ENCODE measurements around the gene TGFBR1.

TGFBR1 gene

DNA sequence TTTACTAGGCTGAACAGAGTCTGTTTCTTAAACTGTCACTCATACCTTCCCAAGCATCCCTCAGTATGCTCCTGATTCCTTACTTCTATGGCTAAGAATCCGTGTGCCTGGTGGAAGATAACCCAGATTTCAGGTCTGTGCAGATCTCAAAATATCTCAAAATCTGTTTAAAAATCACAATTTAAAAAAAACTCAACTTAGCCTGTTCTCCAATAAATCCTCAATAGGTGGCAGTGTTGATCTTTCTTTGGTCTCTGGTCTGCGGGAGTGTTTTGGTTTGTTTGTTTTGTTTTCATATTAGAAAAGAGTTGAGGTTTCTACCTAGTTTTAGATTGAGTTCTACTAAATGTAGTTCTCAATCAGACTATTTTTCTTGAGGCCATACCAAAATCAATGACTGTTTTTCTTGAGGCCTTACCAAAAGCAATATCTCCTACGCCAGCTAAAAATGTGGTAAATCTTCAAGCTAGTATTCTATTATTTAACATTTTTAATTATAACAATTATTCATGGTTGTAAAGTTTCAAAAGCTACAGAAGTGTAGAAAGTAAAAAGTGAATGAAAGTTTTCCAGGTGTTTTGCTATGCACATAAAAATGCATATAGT lies 57.9 kb downstream of the TGFBR1 start:
- no peaks in the 10 kb centered on the region for H3K9me3 ChIP-seq (replicated peaks; ENCODE audit: low read length)
- no peak overlapping the region for H3K4me2 ChIP-seq (ENCODE audit: low read length)
- H3K4me3 ChIP-seq (ENCODE audit: low read length), result no peak overlapping the region
- H3K9ac ChIP-seq (ENCODE audit: low read depth, low read length), result no peak overlapping the region
- H3K4me1 ChIP-seq (ENCODE audit: control insufficient read depth, insufficient read depth, low read length), result no peaks in the 10 kb centered on the region
- H3K36me3 ChIP-seq (ENCODE audit: insufficient read depth, low read length), result no peaks in the 10 kb centered on the region
- peaks cover 18% of the 10 kb centered on the region for H3K27me3 ChIP-seq (ENCODE audit: control insufficient read depth, insufficient read depth, low read length)

DNA sequence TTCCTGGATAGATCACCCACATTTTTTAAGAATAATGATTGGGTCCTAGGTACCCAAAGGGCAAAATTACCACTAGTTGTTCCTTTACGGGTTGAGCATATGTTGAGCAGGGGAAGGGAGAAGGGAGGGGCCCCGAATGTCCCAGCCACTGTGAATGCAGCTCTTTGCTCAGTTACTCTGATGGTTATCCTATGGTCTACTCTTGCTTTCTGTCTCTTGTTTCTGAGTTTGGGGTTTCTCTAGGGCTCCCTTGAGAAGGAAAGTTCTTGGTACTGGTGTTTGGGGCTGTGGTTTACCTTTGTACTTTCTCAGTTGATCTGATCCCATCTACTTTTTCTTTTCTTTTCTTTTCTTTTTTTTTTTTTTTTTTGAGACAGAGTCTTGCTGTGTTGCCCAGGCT lies 61.2 kb downstream of the TGFBR1 start:
- Histone ChIP-seq H3K36me3 (ENCODE audit: insufficient read depth, low read length) (no peaks in the 10 kb centered on the region), H3K4me1 (ENCODE audit: control insufficient read depth, insufficient read depth, low read length) (no peaks in the 10 kb centered on the region), H3K4me2 (ENCODE audit: low read length) (no peak overlapping the region)

DNA sequence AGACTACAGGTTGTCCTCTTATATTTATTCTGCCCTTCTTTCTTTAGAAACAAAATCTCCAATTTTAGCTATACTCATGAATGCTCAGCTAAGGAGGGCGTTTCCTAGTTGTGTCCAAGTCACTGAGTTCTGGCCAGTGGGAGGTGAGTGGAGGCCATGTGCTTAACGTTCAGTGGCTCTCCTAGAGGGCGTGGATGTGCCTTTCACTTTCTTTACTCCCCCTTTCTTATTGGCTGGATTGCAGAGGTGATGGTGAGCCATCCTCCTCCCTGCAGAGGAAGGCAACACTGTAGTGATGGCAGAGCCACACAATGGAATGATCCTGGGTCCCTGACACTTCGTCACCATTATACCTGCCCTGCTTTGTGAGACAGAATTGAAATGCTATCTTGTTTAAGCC lies 62.2 kb downstream of the TGFBR1 start:
- no peaks in the 10 kb centered on the region for H3K36me3 ChIP-seq (ENCODE audit: insufficient read depth, low read length)
- H3K9ac ChIP-seq (ENCODE audit: low read depth, low read length), result no peak overlapping the region
- H3K27me3 ChIP-seq (ENCODE audit: control insufficient read depth, insufficient read depth, low read length), result peaks cover 33% of the 10 kb centered on the region

More for the DNA sequence above, 61.2 kb downstream of the TGFBR1 start:
- Histone ChIP-seq H3K9me3 (replicated peaks; ENCODE audit: low read length) (no peaks in the 10 kb centered on the region), H3K27me3 (ENCODE audit: control insufficient read depth, insufficient read depth, low read length) (peaks cover 29% of the 10 kb centered on the region), H3K4me3 (ENCODE audit: low read length) (no peak overlapping the region), H3K9ac (ENCODE audit: low read depth, low read length) (no peak overlapping the region)

DNA sequence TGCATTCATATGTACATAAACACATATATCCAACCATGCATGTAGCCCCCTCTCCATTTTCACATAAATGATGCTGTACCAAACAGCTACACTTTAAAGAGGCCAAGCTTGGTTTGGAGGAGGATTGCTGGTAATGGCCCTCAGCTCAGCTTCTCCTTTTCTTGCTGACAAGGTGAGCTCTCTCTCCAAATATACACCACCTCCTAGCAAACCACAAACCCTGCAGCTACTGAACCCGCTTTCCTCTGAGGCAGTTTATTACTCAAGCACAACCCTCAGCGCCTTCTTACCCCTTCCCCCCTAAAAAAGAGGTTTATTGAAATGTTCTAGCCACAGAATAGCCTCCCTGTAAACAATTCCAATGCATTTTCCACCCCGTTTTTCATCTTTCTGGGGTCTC lies 62.8 kb downstream of the TGFBR1 start:
- H3K9ac ChIP-seq (ENCODE audit: low read depth, low read length), result no peak overlapping the region
- H3K4me1 ChIP-seq (ENCODE audit: control insufficient read depth, insufficient read depth, low read length), result no peaks in the 10 kb centered on the region
- H3K9me3 ChIP-seq (replicated peaks; ENCODE audit: low read length), result no peaks in the 10 kb centered on the region
- H3K4me3 ChIP-seq (ENCODE audit: low read length), result no peak overlapping the region
- peaks cover 39% of the 10 kb centered on the region for H3K27me3 ChIP-seq (ENCODE audit: control insufficient read depth, insufficient read depth, low read length)
- H3K36me3 ChIP-seq (ENCODE audit: insufficient read depth, low read length), result no peaks in the 10 kb centered on the region
- H3K4me2 ChIP-seq (ENCODE audit: low read length), result no peak overlapping the region

More for the DNA sequence above, 62.2 kb downstream of the TGFBR1 start:
- H3K4me2 ChIP-seq (ENCODE audit: low read length), result no peak overlapping the region
- no peaks in the 10 kb centered on the region for H3K9me3 ChIP-seq (replicated peaks; ENCODE audit: low read length)
- no peaks in the 10 kb centered on the region for H3K4me1 ChIP-seq (ENCODE audit: control insufficient read depth, insufficient read depth, low read length)
- no peak overlapping the region for H3K4me3 ChIP-seq (ENCODE audit: low read length)

DNA sequence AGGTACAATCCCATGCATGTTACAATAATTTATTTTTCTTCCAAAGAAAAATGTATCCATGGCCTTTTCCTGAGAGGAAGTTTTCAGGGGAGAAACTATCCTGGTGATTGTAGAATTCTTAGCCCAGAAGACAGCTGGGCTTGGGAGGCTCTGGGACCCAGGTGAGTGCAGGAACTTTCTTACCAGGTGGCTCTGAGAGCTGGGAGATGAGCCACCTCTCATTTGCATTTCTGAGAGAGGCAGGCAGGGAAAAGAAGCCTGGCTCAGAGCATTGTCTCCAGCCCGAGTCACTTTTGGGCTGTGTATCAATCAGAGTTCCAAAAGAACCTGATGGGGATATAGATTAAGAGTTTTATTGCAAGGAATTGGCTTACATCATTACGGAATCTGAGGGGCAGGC lies 64.2 kb downstream of the TGFBR1 start:
- Histone ChIP-seq H3K9ac (ENCODE audit: low read depth, low read length) (no peak overlapping the region), H3K4me1 (ENCODE audit: control insufficient read depth, insufficient read depth, low read length) (no peaks in the 10 kb centered on the region), H3K36me3 (ENCODE audit: insufficient read depth, low read length) (no peaks in the 10 kb centered on the region), H3K27me3 (ENCODE audit: control insufficient read depth, insufficient read depth, low read length) (peaks cover 48% of the 10 kb centered on the region), H3K4me2 (ENCODE audit: low read length) (no peak overlapping the region), H3K9me3 (replicated peaks; ENCODE audit: low read length) (no peaks in the 10 kb centered on the region), H3K4me3 (ENCODE audit: low read length) (no peak overlapping the region)

DNA sequence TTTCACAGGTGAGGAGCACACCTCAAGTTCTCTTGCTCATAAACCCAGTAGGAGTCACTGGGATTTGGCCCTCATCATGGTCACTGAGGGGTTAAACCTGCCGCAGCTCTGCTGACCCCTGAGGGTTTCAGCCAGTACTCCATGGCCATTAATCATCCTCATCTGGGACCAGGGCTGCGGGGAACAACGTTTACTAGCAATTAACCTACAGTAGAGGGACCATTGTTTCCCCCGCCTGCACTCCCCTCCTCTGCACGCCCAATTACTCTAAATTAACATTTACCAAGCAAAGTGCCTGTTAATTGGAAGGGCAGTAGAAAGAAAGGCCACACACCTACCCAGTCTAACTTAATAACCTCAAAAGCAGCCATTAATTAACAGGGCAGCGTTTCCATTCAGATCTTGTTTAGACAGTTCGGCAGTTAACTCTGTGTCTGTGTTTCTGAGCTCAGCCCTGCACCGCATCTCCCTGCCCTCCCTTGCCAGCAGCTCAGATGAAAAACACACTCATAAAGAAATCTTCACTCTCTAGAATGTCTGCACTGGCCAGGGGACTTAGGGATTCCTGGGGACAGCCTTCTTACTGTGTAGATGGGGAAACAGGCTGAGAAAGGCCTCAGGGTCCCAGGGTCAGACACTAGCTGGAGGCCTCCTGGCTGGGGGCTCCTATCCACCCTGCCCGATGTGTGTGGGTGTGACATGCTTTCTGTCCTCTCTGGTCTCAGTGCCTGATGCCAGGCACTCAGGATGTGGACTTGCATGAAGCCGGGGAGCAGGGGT lies 65.3 kb downstream of the TGFBR1 start:
- Histone ChIP-seq H3K36me3 (ENCODE audit: insufficient read depth, low read length) (no peaks in the 10 kb centered on the region), H3K4me2 (ENCODE audit: low read length) (no peak overlapping the region), H3K9ac (ENCODE audit: low read depth, low read length) (no peak overlapping the region), H3K4me1 (ENCODE audit: control insufficient read depth, insufficient read depth, low read length) (no peaks in the 10 kb centered on the region), H3K9me3 (replicated peaks; ENCODE audit: low read length) (no peaks in the 10 kb centered on the region), H3K4me3 (ENCODE audit: low read length) (no peak overlapping the region), H3K27me3 (ENCODE audit: control insufficient read depth, insufficient read depth, low read length) (peaks cover 49% of the 10 kb centered on the region)

DNA sequence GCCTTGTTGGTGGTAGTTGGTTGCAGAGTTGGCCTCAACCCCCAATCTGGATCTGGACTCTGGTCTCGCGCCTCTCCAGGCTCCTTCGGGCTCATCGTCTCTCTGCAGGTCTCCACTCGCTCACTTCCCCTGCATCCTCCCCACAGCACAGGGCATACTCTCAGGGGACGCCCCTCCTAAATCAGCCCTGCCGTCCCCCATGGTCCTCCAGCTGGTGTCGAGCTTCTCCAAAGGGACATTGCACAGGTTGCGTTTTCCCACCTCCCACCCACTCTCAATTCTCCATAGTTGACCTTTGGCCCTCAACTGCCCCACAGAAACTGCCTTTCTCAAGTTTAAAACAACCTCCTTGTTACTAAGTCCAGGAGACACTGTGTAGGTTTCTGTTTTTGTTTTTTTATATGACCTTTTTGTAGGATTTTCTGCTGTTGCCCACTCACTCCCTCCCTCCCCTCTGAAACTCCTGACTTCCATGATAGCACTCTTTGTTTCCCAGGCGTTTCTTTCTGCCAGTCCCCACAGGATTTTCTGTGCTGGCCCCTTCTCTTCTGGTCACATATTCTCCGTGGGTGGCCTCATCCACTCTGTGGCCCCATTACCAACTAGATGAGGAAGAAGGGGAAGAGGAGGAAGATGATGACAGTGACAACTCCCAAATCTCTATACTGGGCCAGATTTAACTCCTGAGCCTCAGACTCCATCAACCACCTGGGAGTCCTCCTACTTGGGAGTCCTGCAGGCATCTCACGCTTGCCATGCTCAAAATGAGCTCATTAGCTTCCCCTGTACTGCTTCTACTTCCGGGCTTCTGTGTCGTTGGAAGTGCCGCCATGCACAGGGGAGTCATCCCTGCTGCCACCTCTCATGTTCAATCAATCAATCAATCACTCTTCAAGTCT lies 66.6 kb downstream of the TGFBR1 start:
- H3K27me3 ChIP-seq (ENCODE audit: control insufficient read depth, insufficient read depth, low read length), result peaks cover 49% of the 10 kb centered on the region
- no peaks in the 10 kb centered on the region for H3K4me1 ChIP-seq (ENCODE audit: control insufficient read depth, insufficient read depth, low read length)
- no peak overlapping the region for H3K4me2 ChIP-seq (ENCODE audit: low read length)
- H3K9ac ChIP-seq (ENCODE audit: low read depth, low read length), result no peak overlapping the region
- no peaks in the 10 kb centered on the region for H3K9me3 ChIP-seq (replicated peaks; ENCODE audit: low read length)
- no peak overlapping the region for H3K4me3 ChIP-seq (ENCODE audit: low read length)
- no peaks in the 10 kb centered on the region for H3K36me3 ChIP-seq (ENCODE audit: insufficient read depth, low read length)

DNA sequence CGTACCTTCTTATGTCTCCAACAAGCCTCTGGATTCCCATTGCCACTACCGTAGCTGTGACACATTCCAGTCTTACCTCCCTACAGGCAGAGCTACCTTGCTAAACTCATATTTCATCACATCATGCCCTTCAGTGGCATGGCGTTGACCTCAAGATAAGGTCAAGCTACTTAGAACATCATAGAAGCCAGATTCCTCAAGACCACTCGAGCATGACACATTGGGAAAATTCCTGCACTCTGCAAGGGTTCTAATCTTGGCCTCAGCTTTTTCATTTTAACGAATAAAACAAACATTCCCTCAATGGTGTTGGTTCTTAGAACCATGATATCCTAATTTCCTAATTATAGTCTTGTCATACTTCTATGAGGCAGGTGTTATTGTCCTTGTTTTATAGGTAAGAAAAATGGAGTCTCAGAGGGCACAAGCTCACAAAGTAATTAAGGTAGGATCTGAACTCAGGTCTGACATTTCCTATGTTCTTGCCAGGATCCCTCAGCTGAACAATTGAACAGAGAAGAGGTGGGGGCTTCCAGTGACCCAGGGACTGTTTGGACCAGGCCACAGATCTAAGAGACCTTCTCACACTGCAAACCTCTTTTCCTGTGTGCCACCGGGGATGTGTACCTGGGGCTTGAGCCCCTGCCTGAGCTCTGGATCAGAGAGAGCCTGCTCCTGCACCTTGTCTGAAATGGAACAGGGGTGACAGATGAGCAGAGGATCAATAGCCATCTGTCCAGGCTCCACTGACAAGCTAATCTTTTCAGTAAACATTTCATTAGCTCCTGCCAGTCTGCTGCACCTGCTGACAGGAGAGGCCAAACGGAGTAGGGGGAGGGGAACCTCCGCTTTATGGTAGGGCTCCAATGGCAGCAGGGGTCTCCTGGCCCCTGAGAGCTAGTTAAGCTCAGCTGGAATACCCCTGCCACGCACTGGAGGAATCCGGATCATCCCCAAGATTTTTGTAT lies 67.5 kb downstream of the TGFBR1 start:
- no peaks in the 10 kb centered on the region for H3K9me3 ChIP-seq (replicated peaks; ENCODE audit: low read length)
- no peaks in the 10 kb centered on the region for H3K36me3 ChIP-seq (ENCODE audit: insufficient read depth, low read length)
- no peak overlapping the region for H3K4me2 ChIP-seq (ENCODE audit: low read length)
- H3K4me3 ChIP-seq (ENCODE audit: low read length), result no peak overlapping the region
- H3K4me1 ChIP-seq (ENCODE audit: control insufficient read depth, insufficient read depth, low read length), result no peaks in the 10 kb centered on the region
- no peak overlapping the region for H3K9ac ChIP-seq (ENCODE audit: low read depth, low read length)
- H3K27me3 ChIP-seq (ENCODE audit: control insufficient read depth, insufficient read depth, low read length), result peaks cover 49% of the 10 kb centered on the region

DNA sequence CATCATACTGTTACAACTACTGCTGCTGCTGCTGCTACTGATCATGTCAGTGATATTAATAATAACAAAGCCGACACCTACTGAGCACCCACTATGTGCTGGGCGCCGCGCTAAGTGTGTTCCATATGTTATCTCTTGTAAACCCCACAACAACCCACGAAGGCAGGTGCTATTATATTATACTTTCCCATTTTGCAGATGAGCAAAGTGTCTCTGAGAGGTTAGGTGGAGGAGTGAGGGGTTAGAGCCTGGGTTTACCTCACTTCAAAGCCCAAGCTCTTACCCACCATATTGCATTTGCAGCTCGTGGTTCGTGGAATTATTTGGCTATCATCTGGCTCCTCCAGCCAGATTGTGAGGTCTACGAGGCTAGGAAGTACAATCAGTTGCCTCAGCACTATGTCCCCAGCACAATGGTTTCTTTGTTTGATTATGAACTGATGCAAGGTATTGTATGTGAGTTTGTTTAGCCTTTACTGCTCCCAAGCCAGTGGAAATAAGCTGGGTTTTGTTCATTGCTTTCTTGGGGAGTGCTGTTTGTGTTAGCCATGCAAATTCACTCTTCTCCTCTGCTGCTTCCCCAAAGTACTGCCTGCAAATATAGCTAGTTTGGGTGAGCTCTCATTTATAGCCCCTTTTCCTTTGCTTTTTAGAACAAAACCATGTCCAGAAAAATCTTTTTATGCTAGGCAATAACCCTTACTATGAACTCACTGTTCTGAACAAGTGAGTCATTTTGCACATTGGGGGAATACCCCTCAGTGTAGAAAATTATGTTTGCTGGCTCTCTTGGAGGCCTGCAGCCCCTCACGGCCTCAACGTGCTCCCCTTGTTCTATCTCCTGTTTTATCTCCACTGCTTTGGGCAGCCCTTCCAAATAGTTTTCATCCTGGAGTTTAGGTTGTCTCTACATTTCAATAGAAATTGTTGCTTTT lies 68.9 kb downstream of the TGFBR1 start:
- Histone ChIP-seq H3K4me2 (ENCODE audit: low read length) (no peak overlapping the region), H3K9me3 (replicated peaks; ENCODE audit: low read length) (no peaks in the 10 kb centered on the region), H3K27me3 (ENCODE audit: control insufficient read depth, insufficient read depth, low read length) (peaks cover 37% of the 10 kb centered on the region), H3K9ac (ENCODE audit: low read depth, low read length) (no peak overlapping the region), H3K36me3 (ENCODE audit: insufficient read depth, low read length) (no peaks in the 10 kb centered on the region), H3K4me1 (ENCODE audit: control insufficient read depth, insufficient read depth, low read length) (no peaks in the 10 kb centered on the region), H3K4me3 (ENCODE audit: low read length) (no peak overlapping the region)

DNA sequence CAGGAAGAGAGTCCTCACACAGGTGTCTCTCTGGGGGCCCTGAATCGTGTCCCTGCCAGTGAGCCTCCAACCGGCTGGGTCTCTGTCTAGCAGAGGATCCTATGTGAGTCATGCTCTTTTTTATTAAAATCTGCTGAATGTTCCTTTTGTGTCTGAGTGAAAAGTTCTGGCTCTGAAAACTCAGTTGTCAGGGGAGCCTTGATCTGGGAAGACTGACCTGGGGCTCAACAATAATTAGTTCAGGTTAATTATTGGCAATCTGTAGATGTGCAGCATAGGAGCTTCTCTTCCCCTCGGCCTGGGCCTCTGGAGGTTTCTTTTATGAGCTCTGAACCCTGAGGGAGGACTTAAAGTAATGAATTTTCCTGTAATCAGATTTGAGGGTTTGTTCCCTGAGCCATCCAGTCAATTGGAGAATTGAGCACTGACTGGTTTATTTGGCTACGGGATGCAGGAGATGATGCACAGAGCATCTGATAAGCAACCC lies 71.7 kb downstream of the TGFBR1 start:
- Histone ChIP-seq H3K9me3 (replicated peaks; ENCODE audit: low read length) (no peaks in the 10 kb centered on the region), H3K4me1 (ENCODE audit: control insufficient read depth, insufficient read depth, low read length) (no peaks in the 10 kb centered on the region), H3K4me3 (ENCODE audit: low read length) (no peak overlapping the region)

More for the DNA sequence above, 71.7 kb downstream of the TGFBR1 start:
- Histone ChIP-seq H3K27me3 (ENCODE audit: control insufficient read depth, insufficient read depth, low read length) (peaks cover 21% of the 10 kb centered on the region), H3K9ac (ENCODE audit: low read depth, low read length) (no peak overlapping the region), H3K4me2 (ENCODE audit: low read length) (no peak overlapping the region), H3K36me3 (ENCODE audit: insufficient read depth, low read length) (no peaks in the 10 kb centered on the region)
